Measurements from ENCODE around the gene ETNPPL. TPM values are rescaled to one million over a fixed set of nuclear protein-coding genes. Genes with fewer than 3 reads are reported as not detected.

Gene ETNPPL
- polyA plus RNA-seq, 3 donors, result 0.10 to 0.47 (median 0.18) TPM

- no peak for DNase-seq
Observed at GRCh38 chr4:108696160-108696559, 66.7 kb downstream of the ETNPPL start.

GRCh38 chr4:108695062-108695461 is 67.8 kb downstream of the ETNPPL start:
- no peak for DNase-seq

DNA sequence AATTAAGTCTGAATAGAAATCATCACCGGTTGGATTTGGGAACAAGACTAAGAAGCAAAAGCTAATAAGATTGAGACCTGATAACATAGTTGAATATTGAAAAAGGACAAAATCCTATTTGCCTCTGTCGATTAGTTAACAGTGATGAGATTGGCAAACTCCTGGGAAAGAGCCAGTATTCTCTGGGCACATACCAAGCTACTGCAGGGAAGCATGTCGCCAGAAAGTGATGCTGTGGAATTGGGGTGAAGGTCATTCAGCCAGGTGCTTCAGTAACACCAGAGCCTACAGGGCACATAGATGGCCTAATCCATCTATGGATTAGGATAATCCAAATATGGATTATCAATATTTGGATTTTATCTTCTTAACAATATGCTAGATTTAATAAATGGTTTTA is 68.4 kb downstream of the ETNPPL start:
- no peak for DNase-seq

GRCh38 chr4:108693819-108694218 is 69.0 kb downstream of the ETNPPL start:
- no peak for DNase-seq

GRCh38 chr4:108693211-108693610 is 69.6 kb downstream of the ETNPPL start:
- DNase-seq, result no peak

Other genes with a start within 250 kb of the ETNPPL start
- gene RPL34, start 142.5 kb downstream of the ETNPPL start, polyA plus RNA-seq (ENCODE audit: insufficient read length in 3 of 3), result 1,000 to 10,000 TPM; 1,872 to 2,120 (median 1,988) TPM
- 100 to 1,000 TPM; 220 to 250 (median 222) TPM for gene OSTC, start 112.5 kb downstream of the ETNPPL start, polyA plus RNA-seq (ENCODE audit: insufficient read length in 3 of 3)

Data from renal pelvis (tissue), 4 donors.